Muscle layer of colon (tissue), 2 donors: ENCODE measurements around the gene SLC43A1.

Experiments used
- H3K27ac ChIP-seq: one replicate; pipeline ENCODE4 v1.7.0; 2013; ENCODE audit warnings: low read depth, mild to moderate bottlenecking, low read length, moderate library complexity
- H3K27me3 ChIP-seq, 2 donors: one replicate each; pipeline ENCODE4 v1.7.0; 2013; ENCODE audit warnings: low read length in 2 of 2, mild to moderate bottlenecking in 2 of 2; ENCODE audit not compliant: insufficient read depth in 2 of 2, control insufficient read depth in 1 of 2
- H3K36me3 ChIP-seq: one replicate; pipeline ENCODE4 v1.7.0; 2013; ENCODE audit warnings: mild to moderate bottlenecking, low read length; ENCODE audit not compliant: insufficient read depth
- H3K4me1 ChIP-seq: one replicate; pipeline ENCODE4 v1.7.0; 2013; ENCODE audit warnings: mild to moderate bottlenecking, low read length; ENCODE audit not compliant: insufficient read depth
- H3K4me3 ChIP-seq, 2 donors: one replicate each; pipeline ENCODE4 v1.7.0; 2013; ENCODE audit warnings: low read length in 2 of 2, low read depth in 1 of 2, mild to moderate bottlenecking in 1 of 2, moderate library complexity in 1 of 2
- H3K9ac ChIP-seq: one replicate; pipeline ENCODE4 v1.7.0; 2013; ENCODE audit warnings: low read length
- H3K9me3 ChIP-seq: one replicate; pipeline ENCODE4 v1.7.0; 2013; ENCODE audit warnings: mild to moderate bottlenecking, low read length
- donor health status: abdominal sarcoma.
- donor health status: Adenocarcinoma of cecum.

The SLC43A1 gene

GRCh38 chr11:57496109-57496820 lies 19.2 kb downstream of the SLC43A1 start:
- Histone ChIP-seq H3K9me3 (no peaks in the 10 kb centered on the region), H3K36me3 (peaks cover 35% of the 10 kb centered on the region), H3K27ac (no peak overlapping the region), H3K27me3 (no peaks in the 10 kb centered on the region), H3K9ac (no peak overlapping the region), H3K4me1 (peaks cover 15% of the 10 kb centered on the region), H3K4me3 (no peak overlapping the region)

GRCh38 chr11:57493507-57494503 lies 21.7 kb downstream of the SLC43A1 start:
- Histone ChIP-seq H3K9me3 (no peaks in the 10 kb centered on the region), H3K27me3 (no peaks in the 10 kb centered on the region), H3K4me1 (peaks cover 1% of the 10 kb centered on the region), H3K9ac (no peak overlapping the region), H3K4me3 (no peak overlapping the region), H3K36me3 (peaks cover 56% of the 10 kb centered on the region), H3K27ac (no peak overlapping the region)

- no peaks in the 10 kb centered on the region for H3K9me3 ChIP-seq
- H3K9ac ChIP-seq: no peak overlapping the region
- H3K27ac ChIP-seq: no peak overlapping the region
- H3K27me3 ChIP-seq: no peaks in the 10 kb centered on the region
- peaks cover 63% of the 10 kb centered on the region for H3K36me3 ChIP-seq
- H3K4me3 ChIP-seq: no peak overlapping the region
- no peaks in the 10 kb centered on the region for H3K4me1 ChIP-seq
These were observed 24.0 kb downstream of the SLC43A1 start for GRCh38 chr11:57491371-57492061.

- Histone ChIP-seq H3K4me3 (no peak overlapping the region), H3K4me1 (no peaks in the 10 kb centered on the region), H3K27ac (no peak overlapping the region)
These were observed 24.9 kb downstream of the SLC43A1 start for GRCh38 chr11:57490456-57491248.

GRCh38 chr11:57487920-57488659 lies 27.4 kb downstream of the SLC43A1 start:
- Histone ChIP-seq H3K9me3 (no peaks in the 10 kb centered on the region), H3K9ac (no peak overlapping the region), H3K4me3 (no peak overlapping the region), H3K27ac (no peak overlapping the region), H3K36me3 (peaks cover 69% of the 10 kb centered on the region), H3K4me1 (no peaks in the 10 kb centered on the region), H3K27me3 (peaks cover 6 to 8% of the 10 kb centered on the region in 2 donors)

More at GRCh38 chr11:57490456-57491248, 24.9 kb downstream of the SLC43A1 start:
- Histone ChIP-seq H3K9me3 (no peaks in the 10 kb centered on the region), H3K36me3 (peaks cover 70% of the 10 kb centered on the region), H3K27me3 (no peaks in the 10 kb centered on the region), H3K9ac (no peak overlapping the region)

GRCh38 chr11:57487021-57487778 lies 28.3 kb downstream of the SLC43A1 start:
- H3K27ac ChIP-seq: no peak overlapping the region

GRCh38 chr11:57485217-57485990 lies 30.1 kb downstream of the SLC43A1 start:
- Histone ChIP-seq H3K36me3 (peaks cover 52% of the 10 kb centered on the region), H3K27ac (no peak overlapping the region), H3K4me1 (no peaks in the 10 kb centered on the region), H3K27me3 (peaks cover 7 to 24% of the 10 kb centered on the region in 2 donors), H3K4me3 (no peak overlapping the region), H3K9ac (no peak overlapping the region), H3K9me3 (no peaks in the 10 kb centered on the region)

More at GRCh38 chr11:57487021-57487778, 28.3 kb downstream of the SLC43A1 start:
- H3K4me3 ChIP-seq: no peak overlapping the region
- no peaks in the 10 kb centered on the region for H3K9me3 ChIP-seq
- H3K27me3 ChIP-seq: peaks cover 7 to 17% of the 10 kb centered on the region in 2 donors
- H3K9ac ChIP-seq: no peak overlapping the region
- H3K4me1 ChIP-seq: no peaks in the 10 kb centered on the region
- peaks cover 66% of the 10 kb centered on the region for H3K36me3 ChIP-seq

- H3K36me3 ChIP-seq: peaks cover 43% of the 10 kb centered on the region
- no peaks in the 10 kb centered on the region for H3K4me1 ChIP-seq
- H3K27me3 ChIP-seq: peaks cover 7 to 24% of the 10 kb centered on the region in 2 donors
- H3K4me3 ChIP-seq: no peak overlapping the region
- H3K9me3 ChIP-seq: no peaks in the 10 kb centered on the region
- no peak overlapping the region for H3K9ac ChIP-seq
- H3K27ac ChIP-seq: no peak overlapping the region
These were observed 31.3 kb downstream of the SLC43A1 start for GRCh38 chr11:57484141-57484710.

GRCh38 chr11:57483562-57483918 lies 32.0 kb downstream of the SLC43A1 start:
- no peak overlapping the region for H3K27ac ChIP-seq
- H3K9ac ChIP-seq: no peak overlapping the region
- peaks cover 7 to 24% of the 10 kb centered on the region in 2 donors for H3K27me3 ChIP-seq
- H3K36me3 ChIP-seq: peaks cover 36% of the 10 kb centered on the region
- H3K9me3 ChIP-seq: no peaks in the 10 kb centered on the region
- no peaks in the 10 kb centered on the region for H3K4me1 ChIP-seq
- no peak overlapping the region for H3K4me3 ChIP-seq
